GM23338 (cell line): ENCODE results near the gene PFKFB3. TPM values are rescaled to one million over a fixed set of nuclear protein-coding genes. Genes with fewer than 3 reads are reported as not detected.

Source experiments
- ATAC-seq: fragments of 200-7000 bp; cut with Tn5 transposase; 3 replicates; pipeline ENCODE4 v1.9.1; 2020
- DNase-seq: peaks from one replicate; pipeline ENCODE4 v3.0.0-alpha.2; 2015; ENCODE audit warnings: low spot score
- H2AFZ ChIP-seq: fragments of 200-600 bp; sonication (generic); 2 replicates; pipeline ENCODE4 v1.8.0; 2016; ENCODE audit warnings: antibody characterized with exemption, mild to moderate bottlenecking, moderate library complexity
- H3F3A ChIP-seq: fragments of 200-600 bp; sonication (generic); replicated peaks from 2 replicates; pipeline ENCODE4 v1.8.0; 2017; ENCODE audit warnings: antibody characterized with exemption, mixed run types, low read depth
- H3K27ac ChIP-seq: fragments of 200-600 bp; sonication (generic); 2 replicates; pipeline ENCODE4 v1.6.1; 2016; ENCODE audit warnings: low read depth
- H3K27me3 ChIP-seq: fragments of 200-600 bp; sonication (generic); 2 replicates; pipeline ENCODE4 v1.8.0; 2016; ENCODE audit warnings: mild to moderate bottlenecking, mixed run types, moderate library complexity; ENCODE audit not compliant: insufficient read depth
- H3K36me3 ChIP-seq: fragments of 200-600 bp; sonication (generic); 2 replicates; pipeline ENCODE4 v1.8.0; 2016; ENCODE audit warnings: mild to moderate bottlenecking; ENCODE audit not compliant: insufficient read depth
- H3K4me1 ChIP-seq: fragments of 200-600 bp; sonication (generic); 2 replicates; pipeline ENCODE4 v1.8.0; 2016; ENCODE audit warnings: mild to moderate bottlenecking, moderate library complexity; ENCODE audit not compliant: insufficient read depth
- H3K4me2 ChIP-seq: fragments of 200-600 bp; sonication (generic); 2 replicates; pipeline ENCODE4 v1.7.1; 2017; ENCODE audit warnings: mixed run types
- H3K4me3 ChIP-seq: fragments of 200-600 bp; sonication (generic); 2 replicates; pipeline ENCODE4 v1.6.1; 2016; ENCODE audit warnings: mixed run types
- H3K79me2 ChIP-seq: fragments of 200-600 bp; sonication (generic); replicated peaks from 2 replicates; pipeline ENCODE4 v1.8.0; 2017; ENCODE audit warnings: mild to moderate bottlenecking; ENCODE audit not compliant: insufficient read depth
- H3K9me2 ChIP-seq: fragments of 200-600 bp; sonication (generic); 2 replicates; pipeline ENCODE4 v1.8.0; 2017; ENCODE audit not compliant: insufficient read depth
- H4K20me1 ChIP-seq: fragments of 200-600 bp; sonication (generic); replicated peaks from 2 replicates; pipeline ENCODE4 v1.8.0; 2017; ENCODE audit warnings: mild to moderate bottlenecking; ENCODE audit not compliant: insufficient read depth
- H3K27ac Mint-ChIP-seq: 2 replicates; pipeline ENCODE4 v1.8.0; 2020; ENCODE audit warnings: inconsistent platforms, mild to moderate bottlenecking, moderate library complexity, mixed read lengths
- H3K27me3 Mint-ChIP-seq: 3 replicates; pipeline ENCODE4 v1.8.0; 2022; ENCODE audit warnings: low read depth, mild to moderate bottlenecking, moderate library complexity, mixed read lengths, inconsistent platforms; ENCODE audit not compliant: insufficient read depth, poor library complexity
- H3K36me3 Mint-ChIP-seq: 3 replicates; pipeline ENCODE4 v1.8.0; 2021; ENCODE audit warnings: low read depth, mild to moderate bottlenecking, inconsistent platforms, moderate library complexity, mixed read lengths
- H3K4me1 Mint-ChIP-seq: 3 replicates; pipeline ENCODE4 v1.8.0; 2020; ENCODE audit warnings: mild to moderate bottlenecking, inconsistent platforms, mixed read lengths
- H3K4me3 Mint-ChIP-seq: 3 replicates; pipeline ENCODE4 v1.8.0; 2021; ENCODE audit warnings: moderate library complexity, mild to moderate bottlenecking, inconsistent platforms, mixed read lengths
- H3K9me3 Mint-ChIP-seq: 3 replicates; pipeline ENCODE4 v1.8.0; 2020; ENCODE audit warnings: moderate library complexity, mild to moderate bottlenecking, inconsistent platforms, mixed read lengths
- CREB1 ChIP-seq: fragments of 250-450 bp; sonication (Bioruptor Pico); IDR thresholded peaks from 2 replicates; pipeline ENCODE4 v1.5.0; 2020; ENCODE audit warnings: low read depth, mild to moderate bottlenecking, moderate library complexity
- EZH2 ChIP-seq: fragments of 200-600 bp; sonication (generic); IDR thresholded peaks from one replicate; pipeline ENCODE4 v1.8.0; 2017; ENCODE audit warnings: antibody characterized with exemption, mild to moderate bottlenecking, low read depth; ENCODE audit not compliant: unreplicated experiment
- EZH2phosphoT487 ChIP-seq: fragments of 200-600 bp; sonication (generic); IDR thresholded peaks from one replicate; pipeline ENCODE4 v1.8.1; 2018; ENCODE audit warnings: antibody characterized with exemption; ENCODE audit not compliant: unreplicated experiment
- JUNB ChIP-seq: IDR thresholded peaks from one replicate; pipeline ENCODE4 v1.6.1; 2016; ENCODE audit warnings: antibody characterized with exemption; ENCODE audit not compliant: unreplicated experiment
- NANOG ChIP-seq: IDR thresholded peaks from 2 replicates; pipeline ENCODE4 v1.6.1; 2016; ENCODE audit warnings: antibody characterized with exemption, borderline replicate concordance
- POLR2AphosphoS5 ChIP-seq: IDR thresholded peaks from 2 replicates; pipeline ENCODE4 v1.6.1; 2016; ENCODE audit warnings: antibody characterized with exemption, low read depth
- ZNF114 ChIP-seq: fragments of 250-450 bp; sonication (Bioruptor Pico); IDR thresholded peaks from 2 replicates; pipeline ENCODE4 v1.5.0; 2020; ENCODE audit warnings: mild to moderate bottlenecking, moderate library complexity
- ZNF331 ChIP-seq: fragments of 250-450 bp; sonication (Bioruptor Pico); IDR thresholded peaks from 2 replicates; pipeline ENCODE4 v1.5.0; 2020; ENCODE audit warnings: low read depth, mild to moderate bottlenecking, moderate library complexity
- polyA plus RNA-seq: library from polyadenylated mRNA; unstranded; fragments of >200 nt; fragmentation: Nextera tagmentation; extraction: Ambion mirVana; gene quantifications from 2 replicates; pipeline ENCODE4 v1.2.1, GENCODE V29; 2016
- total RNA-seq: library from RNA; depleted of rRNA; stranded (reverse); fragments of >200 nt; shearing (Covaris generic); gene quantifications from 2 replicates; pipeline ENCODE4 v1.2.3, GENCODE V29; 2014
- TF ChIP-seq, protein P1 (sequence below): fragments of 250-450 bp; sonication (Bioruptor Pico); IDR thresholded peaks from 2 replicates; pipeline ENCODE4 v1.5.0; 2020; ENCODE audit warnings: mild to moderate bottlenecking, moderate library complexity
- TF ChIP-seq, protein P2 (sequence below): IDR thresholded peaks from one replicate; pipeline ENCODE4 v1.6.1; 2018; ENCODE audit warnings: antibody characterized with exemption; ENCODE audit not compliant: unreplicated experiment

The PFKFB3 gene
- total and polyA plus RNA-seq, 2 experiments from 2014 or later: 9.5 to 26.8 TPM

DNA sequence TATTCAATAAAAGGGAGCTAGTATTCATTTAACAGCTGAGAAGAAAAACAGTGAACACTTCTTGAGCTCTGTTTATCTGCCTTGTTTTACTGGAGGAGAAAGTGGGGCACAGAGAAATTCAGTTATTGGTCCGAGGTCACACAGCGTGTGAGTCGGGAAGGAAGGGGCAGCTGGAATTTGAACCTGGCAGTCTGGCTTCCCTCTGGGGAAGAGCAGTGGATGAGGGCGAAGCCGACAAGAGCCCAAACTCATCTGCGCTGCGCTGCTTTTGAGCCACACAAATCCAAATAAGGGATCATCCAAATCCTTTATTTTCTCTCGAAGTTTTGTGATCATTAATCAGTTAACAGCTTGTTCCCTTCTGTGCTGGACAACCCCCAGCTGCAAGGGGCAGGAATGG, 23.7 kb upstream of the PFKFB3 start:
- no peaks in the 10 kb centered on the region for H3K9me2 ChIP-seq
- ATAC-seq (no peak), DNase-seq (no peak)
- H3K27me3 Mint-ChIP-seq: peaks cover 8% of the 10 kb centered on the region
- no peaks in the 10 kb centered on the region for H3K36me3 ChIP-seq
- peaks cover 4% of the 10 kb centered on the region; the same call in 1 of the 3 replicates for H3K4me1 Mint-ChIP-seq
- no peaks in the 10 kb centered on the region for H3K27me3 ChIP-seq
- TF ChIP-seq POLR2AphosphoS5 (no peak), EZH2phosphoT487 (no peak), NANOG (no peak), ZNF114 (no peak), CREB1 (CRISPR knock-in tag) (no peak), JUNB (no peak), EZH2 (no peak), ZNF331 (CRISPR knock-in tag) (no peak)
- TF ChIP-seq, protein P1, sequence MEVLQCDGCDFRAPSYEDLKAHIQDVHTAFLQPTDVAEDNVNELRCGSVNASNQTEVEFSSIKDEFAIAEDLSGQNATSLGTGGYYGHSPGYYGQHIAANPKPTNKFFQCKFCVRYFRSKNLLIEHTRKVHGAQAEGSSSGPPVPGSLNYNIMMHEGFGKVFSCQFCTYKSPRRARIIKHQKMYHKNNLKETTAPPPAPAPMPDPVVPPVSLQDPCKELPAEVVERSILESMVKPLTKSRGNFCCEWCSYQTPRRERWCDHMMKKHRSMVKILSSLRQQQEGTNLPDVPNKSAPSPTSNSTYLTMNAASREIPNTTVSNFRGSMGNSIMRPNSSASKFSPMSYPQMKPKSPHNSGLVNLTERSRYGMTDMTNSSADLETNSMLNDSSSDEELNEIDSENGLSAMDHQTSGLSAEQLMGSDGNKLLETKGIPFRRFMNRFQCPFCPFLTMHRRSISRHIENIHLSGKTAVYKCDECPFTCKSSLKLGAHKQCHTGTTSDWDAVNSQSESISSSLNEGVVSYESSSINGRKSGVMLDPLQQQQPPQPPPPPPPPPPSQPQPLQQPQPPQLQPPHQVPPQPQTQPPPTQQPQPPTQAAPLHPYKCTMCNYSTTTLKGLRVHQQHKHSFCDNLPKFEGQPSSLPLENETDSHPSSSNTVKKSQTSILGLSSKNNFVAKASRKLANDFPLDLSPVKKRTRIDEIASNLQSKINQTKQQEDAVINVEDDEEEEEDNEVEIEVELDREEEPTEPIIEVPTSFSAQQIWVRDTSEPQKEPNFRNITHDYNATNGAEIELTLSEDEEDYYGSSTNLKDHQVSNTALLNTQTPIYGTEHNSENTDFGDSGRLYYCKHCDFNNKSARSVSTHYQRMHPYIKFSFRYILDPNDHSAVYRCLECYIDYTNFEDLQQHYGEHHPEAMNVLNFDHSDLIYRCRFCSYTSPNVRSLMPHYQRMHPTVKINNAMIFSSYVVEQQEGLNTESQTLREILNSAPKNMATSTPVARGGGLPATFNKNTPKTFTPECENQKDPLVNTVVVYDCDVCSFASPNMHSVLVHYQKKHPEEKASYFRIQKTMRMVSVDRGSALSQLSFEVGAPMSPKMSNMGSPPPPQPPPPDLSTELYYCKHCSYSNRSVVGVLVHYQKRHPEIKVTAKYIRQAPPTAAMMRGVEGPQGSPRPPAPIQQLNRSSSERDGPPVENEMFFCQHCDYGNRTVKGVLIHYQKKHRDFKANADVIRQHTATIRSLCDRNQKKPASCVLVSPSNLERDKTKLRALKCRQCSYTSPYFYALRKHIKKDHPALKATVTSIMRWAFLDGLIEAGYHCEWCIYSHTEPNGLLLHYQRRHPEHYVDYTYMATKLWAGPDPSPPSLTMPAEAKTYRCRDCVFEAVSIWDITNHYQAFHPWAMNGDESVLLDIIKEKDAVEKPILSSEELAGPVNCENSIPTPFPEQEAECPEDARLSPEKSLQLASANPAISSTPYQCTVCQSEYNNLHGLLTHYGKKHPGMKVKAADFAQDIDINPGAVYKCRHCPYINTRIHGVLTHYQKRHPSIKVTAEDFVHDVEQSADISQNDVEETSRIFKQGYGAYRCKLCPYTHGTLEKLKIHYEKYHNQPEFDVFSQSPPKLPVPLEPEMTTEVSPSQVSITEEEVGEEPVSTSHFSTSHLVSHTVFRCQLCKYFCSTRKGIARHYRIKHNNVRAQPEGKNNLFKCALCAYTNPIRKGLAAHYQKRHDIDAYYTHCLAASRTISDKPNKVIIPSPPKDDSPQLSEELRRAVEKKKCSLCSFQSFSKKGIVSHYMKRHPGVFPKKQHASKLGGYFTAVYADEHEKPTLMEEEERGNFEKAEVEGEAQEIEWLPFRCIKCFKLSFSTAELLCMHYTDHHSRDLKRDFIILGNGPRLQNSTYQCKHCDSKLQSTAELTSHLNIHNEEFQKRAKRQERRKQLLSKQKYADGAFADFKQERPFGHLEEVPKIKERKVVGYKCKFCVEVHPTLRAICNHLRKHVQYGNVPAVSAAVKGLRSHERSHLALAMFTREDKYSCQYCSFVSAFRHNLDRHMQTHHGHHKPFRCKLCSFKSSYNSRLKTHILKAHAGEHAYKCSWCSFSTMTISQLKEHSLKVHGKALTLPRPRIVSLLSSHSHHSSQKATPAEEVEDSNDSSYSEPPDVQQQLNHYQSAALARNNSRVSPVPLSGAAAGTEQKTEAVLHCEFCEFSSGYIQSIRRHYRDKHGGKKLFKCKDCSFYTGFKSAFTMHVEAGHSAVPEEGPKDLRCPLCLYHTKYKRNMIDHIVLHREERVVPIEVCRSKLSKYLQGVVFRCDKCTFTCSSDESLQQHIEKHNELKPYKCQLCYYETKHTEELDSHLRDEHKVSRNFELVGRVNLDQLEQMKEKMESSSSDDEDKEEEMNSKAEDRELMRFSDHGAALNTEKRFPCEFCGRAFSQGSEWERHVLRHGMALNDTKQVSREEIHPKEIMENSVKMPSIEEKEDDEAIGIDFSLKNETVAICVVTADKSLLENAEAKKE (CRISPR knock-in tag): no peak
- TF ChIP-seq, protein P2, sequence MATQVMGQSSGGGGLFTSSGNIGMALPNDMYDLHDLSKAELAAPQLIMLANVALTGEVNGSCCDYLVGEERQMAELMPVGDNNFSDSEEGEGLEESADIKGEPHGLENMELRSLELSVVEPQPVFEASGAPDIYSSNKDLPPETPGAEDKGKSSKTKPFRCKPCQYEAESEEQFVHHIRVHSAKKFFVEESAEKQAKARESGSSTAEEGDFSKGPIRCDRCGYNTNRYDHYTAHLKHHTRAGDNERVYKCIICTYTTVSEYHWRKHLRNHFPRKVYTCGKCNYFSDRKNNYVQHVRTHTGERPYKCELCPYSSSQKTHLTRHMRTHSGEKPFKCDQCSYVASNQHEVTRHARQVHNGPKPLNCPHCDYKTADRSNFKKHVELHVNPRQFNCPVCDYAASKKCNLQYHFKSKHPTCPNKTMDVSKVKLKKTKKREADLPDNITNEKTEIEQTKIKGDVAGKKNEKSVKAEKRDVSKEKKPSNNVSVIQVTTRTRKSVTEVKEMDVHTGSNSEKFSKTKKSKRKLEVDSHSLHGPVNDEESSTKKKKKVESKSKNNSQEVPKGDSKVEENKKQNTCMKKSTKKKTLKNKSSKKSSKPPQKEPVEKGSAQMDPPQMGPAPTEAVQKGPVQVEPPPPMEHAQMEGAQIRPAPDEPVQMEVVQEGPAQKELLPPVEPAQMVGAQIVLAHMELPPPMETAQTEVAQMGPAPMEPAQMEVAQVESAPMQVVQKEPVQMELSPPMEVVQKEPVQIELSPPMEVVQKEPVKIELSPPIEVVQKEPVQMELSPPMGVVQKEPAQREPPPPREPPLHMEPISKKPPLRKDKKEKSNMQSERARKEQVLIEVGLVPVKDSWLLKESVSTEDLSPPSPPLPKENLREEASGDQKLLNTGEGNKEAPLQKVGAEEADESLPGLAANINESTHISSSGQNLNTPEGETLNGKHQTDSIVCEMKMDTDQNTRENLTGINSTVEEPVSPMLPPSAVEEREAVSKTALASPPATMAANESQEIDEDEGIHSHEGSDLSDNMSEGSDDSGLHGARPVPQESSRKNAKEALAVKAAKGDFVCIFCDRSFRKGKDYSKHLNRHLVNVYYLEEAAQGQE: no peak
- no peak overlapping the region for H3K27ac ChIP-seq
- H3K4me2 ChIP-seq: no peak overlapping the region
- no peak overlapping the region for H3K4me3 ChIP-seq
- H3F3A ChIP-seq: 0 out of 2 replicates have a peak, but pooled peaks cover 5% of the 10 kb centered on the region
- H3K79me2 ChIP-seq: peaks cover 5% of the 10 kb centered on the region; the same call in 1 of the 2 replicates
- no peak overlapping the region; the same call in 2 of the 3 replicates for H3K4me3 Mint-ChIP-seq
- no peak overlapping the region for H2AFZ ChIP-seq
- H3K27ac Mint-ChIP-seq: no peak overlapping the region
- H4K20me1 ChIP-seq: peaks cover 19% of the 10 kb centered on the region
- H3K36me3 Mint-ChIP-seq: no peaks in the 10 kb centered on the region
- no peaks in the 10 kb centered on the region for H3K4me1 ChIP-seq
- H3K9me3 Mint-ChIP-seq: no peaks in the 10 kb centered on the region
